Activated T-helper 2 cell treated with anti-CD3 and anti-CD28 coated beads, Interferon-gamma antibody, Interleukin-2, Interleukin-4, amounts not matched to agents 10 μg/mL and 5 μg/mL and 100 μg/mL, durations not matched to agents 14 hours and 24 hours and 36 hours (primary cell): ENCODE measurements around the gene DDX42. TPM values are rescaled to one million over a fixed set of nuclear protein-coding genes. Genes with fewer than 3 reads are reported as not detected.

Source experiments
- DNase-seq: peaks from one replicate; pipeline ENCODE4 v3.0.0; 2021; ENCODE audit warnings: low spot score
- H3K27ac Mint-ChIP-seq: one replicate; pipeline ENCODE4 v1.8.0; 2021; ENCODE audit warnings: mixed read lengths
- H3K27me3 Mint-ChIP-seq: one replicate; pipeline ENCODE4 v1.8.0; 2021; ENCODE audit warnings: low read depth, mixed read lengths
- H3K36me3 Mint-ChIP-seq: one replicate; pipeline ENCODE4 v1.8.0; 2021; ENCODE audit warnings: low read depth, mixed read lengths
- H3K4me1 Mint-ChIP-seq: one replicate; pipeline ENCODE4 v1.8.0; 2021; ENCODE audit warnings: low read depth, mixed read lengths
- H3K4me3 Mint-ChIP-seq: one replicate; pipeline ENCODE4 v1.8.0; 2021; ENCODE audit warnings: low read depth, mild to moderate bottlenecking, moderate library complexity, mixed read lengths
- H3K9me3 Mint-ChIP-seq: one replicate; pipeline ENCODE4 v1.8.0; 2021; ENCODE audit warnings: mixed read lengths
- intact Hi-C: fragments of 100-400 bp; cut with micrococcal nuclease; formaldehyde crosslinking; loops from one replicate; pipeline ENCODE4 v1.15.1; 2023
- total RNA-seq: library from RNA; stranded (reverse); gene quantifications from 2 replicates; pipeline ENCODE4 v1.2.3, GENCODE V29; 2022

The DDX42 gene
- total RNA-seq, 1 donor from 2014 or later = 138 TPM

- intact Hi-C loops = no loop called here
- Mint-ChIP-seq H3K27me3 (no peaks in the 10 kb centered on the region), H3K36me3 (peaks cover 98% of the 10 kb centered on the region), H3K27ac (no peak overlapping the region), H3K4me1 (peaks cover 52% of the 10 kb centered on the region), H3K9me3 (no peaks in the 10 kb centered on the region), H3K4me3 (no peak overlapping the region)
- no peak for DNase-seq
Measured at GRCh38 chr17:63830278-63830677, 56.3 kb downstream of the DDX42 start.

DNA sequence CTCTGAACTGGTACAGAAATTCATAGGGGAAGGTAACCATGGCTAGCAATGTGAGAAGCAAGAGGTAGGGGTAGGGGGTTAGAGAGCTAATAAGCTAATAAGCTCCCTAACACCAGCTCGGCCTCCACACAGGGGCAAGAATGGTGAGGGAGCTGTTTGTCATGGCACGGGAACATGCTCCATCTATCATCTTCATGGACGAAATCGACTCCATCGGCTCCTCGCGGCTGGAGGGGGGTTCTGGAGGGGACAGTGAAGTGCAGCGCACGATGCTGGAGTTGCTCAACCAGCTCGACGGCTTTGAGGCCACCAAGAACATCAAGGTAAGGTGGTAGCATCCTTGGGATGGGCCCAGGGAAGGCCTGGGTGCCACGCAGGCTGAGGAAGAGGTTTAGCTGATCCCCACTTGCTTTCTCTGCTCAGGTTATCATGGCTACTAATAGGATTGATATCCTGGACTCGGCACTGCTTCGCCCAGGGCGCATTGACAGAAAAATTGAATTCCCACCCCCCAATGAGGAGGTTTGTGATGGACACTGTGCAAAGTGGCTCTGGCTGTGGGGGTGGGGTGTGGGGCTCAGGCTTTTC, 57.0 kb downstream of the DDX42 start:
- Mint-ChIP-seq H3K36me3 (peaks cover 98% of the 10 kb centered on the region), H3K27ac (peak overlapping the region; percentile 62), H3K4me1 (peaks cover 50% of the 10 kb centered on the region), H3K27me3 (no peaks in the 10 kb centered on the region), H3K4me3 (no peak overlapping the region), H3K9me3 (no peaks in the 10 kb centered on the region)
- DNase-seq = no peak
- intact Hi-C loops = no loop called here

DNA sequence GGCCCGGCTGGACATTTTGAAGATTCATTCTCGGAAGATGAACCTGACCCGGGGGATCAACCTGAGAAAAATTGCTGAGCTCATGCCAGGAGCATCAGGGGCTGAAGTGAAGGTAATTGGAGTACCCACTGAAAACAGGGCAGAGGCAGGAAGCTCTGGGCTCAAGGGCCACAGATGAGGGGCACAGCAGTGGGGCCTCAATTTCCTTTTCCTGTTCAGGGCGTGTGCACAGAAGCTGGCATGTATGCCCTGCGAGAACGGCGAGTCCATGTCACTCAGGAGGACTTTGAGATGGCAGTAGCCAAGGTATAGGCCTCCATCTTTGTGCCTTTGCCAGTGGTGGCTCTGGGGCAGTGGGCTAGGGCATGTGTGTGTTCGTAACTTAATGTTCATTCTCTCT, 57.5 kb downstream of the DDX42 start:
- peak overlapping the region; percentile 62 for H3K27ac Mint-ChIP-seq
- no peak overlapping the region for H3K4me3 Mint-ChIP-seq
- H3K4me1 Mint-ChIP-seq = peaks cover 46% of the 10 kb centered on the region
- H3K36me3 Mint-ChIP-seq = peaks cover 94% of the 10 kb centered on the region
- intact Hi-C loops = no loop called here
- no peak for DNase-seq
- no peaks in the 10 kb centered on the region for H3K27me3 Mint-ChIP-seq
- H3K9me3 Mint-ChIP-seq = no peaks in the 10 kb centered on the region

- Mint-ChIP-seq H3K36me3 (peaks cover 94% of the 10 kb centered on the region), H3K27ac (peak overlapping the region; percentile 33), H3K4me1 (peaks cover 48% of the 10 kb centered on the region), H3K4me3 (no peak overlapping the region), H3K27me3 (no peaks in the 10 kb centered on the region), H3K9me3 (no peaks in the 10 kb centered on the region)
- DNase-seq = no peak
- intact Hi-C loops = no loop called here
Measured at GRCh38 chr17:63832014-63832413, 58.0 kb downstream of the DDX42 start.

GRCh38 chr17:63832455-63832854, 58.5 kb downstream of the DDX42 start:
- Mint-ChIP-seq H3K36me3 (peaks cover 93% of the 10 kb centered on the region), H3K27me3 (no peaks in the 10 kb centered on the region), H3K27ac (no peak overlapping the region), H3K4me1 (peaks cover 48% of the 10 kb centered on the region), H3K4me3 (no peak overlapping the region), H3K9me3 (no peaks in the 10 kb centered on the region)
- intact Hi-C loops = no loop called here
- no peak for DNase-seq

GRCh38 chr17:63833026-63833740, 59.2 kb downstream of the DDX42 start:
- Mint-ChIP-seq H3K27ac (no peak overlapping the region), H3K4me3 (no peak overlapping the region), H3K27me3 (no peaks in the 10 kb centered on the region), H3K36me3 (peaks cover 91% of the 10 kb centered on the region), H3K4me1 (peaks cover 45% of the 10 kb centered on the region), H3K9me3 (no peaks in the 10 kb centered on the region)
- no peak for DNase-seq
- intact Hi-C loops = no loop called here

- Mint-ChIP-seq H3K4me3 (no peak overlapping the region), H3K9me3 (no peaks in the 10 kb centered on the region), H3K27me3 (no peaks in the 10 kb centered on the region), H3K36me3 (peaks cover 84% of the 10 kb centered on the region), H3K4me1 (peaks cover 40% of the 10 kb centered on the region), H3K27ac (peak overlapping the region; percentile 11)
- intact Hi-C loops = no loop called here
- no peak for DNase-seq
Measured at GRCh38 chr17:63833741-63834373, 59.9 kb downstream of the DDX42 start.

DNA sequence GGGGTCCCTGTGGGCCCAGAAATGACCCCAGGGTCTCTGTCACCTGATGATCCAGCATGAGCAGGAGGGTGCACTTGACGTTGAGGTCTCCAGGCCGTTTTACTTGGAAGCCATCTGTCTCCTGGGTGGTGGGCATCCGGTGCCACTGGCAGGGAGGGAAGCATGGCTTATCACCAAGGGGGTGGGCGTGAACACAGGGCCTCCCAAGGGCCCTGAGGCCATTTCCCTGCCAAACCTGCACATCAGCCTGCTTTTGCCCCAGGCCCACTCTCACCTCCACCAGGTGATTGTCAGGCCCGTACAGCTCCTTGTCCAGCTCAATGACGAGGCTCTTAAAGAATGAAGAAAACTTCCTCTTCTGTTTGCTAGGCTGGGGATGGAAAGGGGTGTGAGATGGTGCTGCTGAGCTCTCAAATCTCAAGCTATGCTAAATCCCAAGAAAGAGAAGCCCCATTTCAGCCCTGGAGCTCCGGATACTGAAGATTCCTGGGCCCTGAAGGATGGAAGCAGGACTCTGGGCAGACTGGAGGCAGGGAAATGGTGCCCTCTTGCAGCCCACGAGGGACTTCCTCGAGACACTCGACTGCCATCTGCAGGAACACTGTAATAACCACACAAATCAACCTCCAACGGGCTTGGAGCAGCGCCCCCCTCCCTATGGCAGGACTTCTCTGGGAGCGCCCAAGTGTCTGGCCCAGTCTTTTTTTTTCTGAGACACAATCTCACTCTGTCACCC, 60.6 kb downstream of the DDX42 start:
- peaks cover 37% of the 10 kb centered on the region for H3K4me1 Mint-ChIP-seq
- no peaks in the 10 kb centered on the region for H3K27me3 Mint-ChIP-seq
- H3K27ac Mint-ChIP-seq = peak overlapping the region; percentile 74
- peaks cover 77% of the 10 kb centered on the region for H3K36me3 Mint-ChIP-seq
- DNase-seq = peak; percentile 65
- intact Hi-C loops = no loop called here
- no peaks in the 10 kb centered on the region for H3K9me3 Mint-ChIP-seq
- H3K4me3 Mint-ChIP-seq = no peak overlapping the region

GRCh38 chr17:63835167-63835720, 61.3 kb downstream of the DDX42 start:
- no peaks in the 10 kb centered on the region for H3K27me3 Mint-ChIP-seq
- intact Hi-C loops = no loop called here
- peaks cover 71% of the 10 kb centered on the region for H3K36me3 Mint-ChIP-seq
- no peak for DNase-seq
- peak overlapping the region; percentile 42 for H3K27ac Mint-ChIP-seq
- peaks cover 34% of the 10 kb centered on the region for H3K4me1 Mint-ChIP-seq
- H3K9me3 Mint-ChIP-seq = no peaks in the 10 kb centered on the region
- H3K4me3 Mint-ChIP-seq = no peak overlapping the region

DNA sequence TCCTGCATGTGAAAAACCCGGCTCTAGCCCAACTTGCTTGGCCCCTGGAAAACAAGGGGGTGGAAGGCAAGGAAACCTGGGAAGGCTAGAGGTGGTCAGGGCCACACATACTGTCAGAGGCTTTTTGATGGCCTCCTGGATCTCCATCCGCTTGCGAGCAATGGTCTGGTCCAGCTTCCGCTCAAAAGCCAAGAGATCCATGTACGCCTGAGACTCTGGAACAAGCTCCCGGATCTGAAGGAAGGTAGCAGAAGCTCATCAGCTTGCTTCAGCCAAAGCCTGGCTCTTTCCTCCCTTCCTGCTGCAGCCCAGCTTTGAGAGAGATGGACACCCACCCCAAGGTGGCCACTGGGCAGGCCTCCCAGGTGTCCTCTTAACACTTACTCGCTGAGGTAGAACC, 62.8 kb downstream of the DDX42 start:
- H3K9me3 Mint-ChIP-seq = no peaks in the 10 kb centered on the region
- H3K27ac Mint-ChIP-seq = no peak overlapping the region
- no peak for DNase-seq
- peaks cover 67% of the 10 kb centered on the region for H3K36me3 Mint-ChIP-seq
- H3K4me1 Mint-ChIP-seq = peaks cover 32% of the 10 kb centered on the region
- H3K4me3 Mint-ChIP-seq = no peak overlapping the region
- intact Hi-C loops = no loop called here
- H3K27me3 Mint-ChIP-seq = no peaks in the 10 kb centered on the region

DNA sequence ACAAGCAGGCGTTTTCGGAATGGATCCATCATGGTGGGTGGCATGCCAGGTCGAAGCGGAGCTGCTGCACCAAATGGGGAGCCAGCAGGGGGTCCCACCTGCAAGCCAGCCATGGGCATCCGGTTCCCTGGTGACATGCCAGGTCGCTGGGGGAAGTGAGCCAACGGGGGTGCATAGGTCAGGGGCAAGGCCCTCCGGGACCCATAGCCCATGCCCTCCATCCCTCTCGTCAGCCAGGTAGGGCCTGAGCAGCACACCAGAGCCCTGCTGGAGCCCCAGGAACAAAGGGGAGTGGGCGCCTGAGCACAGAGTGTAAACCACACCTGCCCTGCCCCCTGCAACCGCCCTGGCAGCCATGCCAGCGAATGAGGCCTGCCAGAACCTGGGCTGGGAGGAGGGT, 63.5 kb downstream of the DDX42 start:
- DNase-seq = no peak
- H3K4me3 Mint-ChIP-seq = no peak overlapping the region
- peaks cover 28% of the 10 kb centered on the region for H3K4me1 Mint-ChIP-seq
- intact Hi-C loops = no loop called here
- H3K27me3 Mint-ChIP-seq = no peaks in the 10 kb centered on the region
- H3K36me3 Mint-ChIP-seq = peaks cover 63% of the 10 kb centered on the region
- no peaks in the 10 kb centered on the region for H3K9me3 Mint-ChIP-seq
- no peak overlapping the region for H3K27ac Mint-ChIP-seq

- intact Hi-C loops = no loop called here
- H3K9me3 Mint-ChIP-seq = no peaks in the 10 kb centered on the region
- no peaks in the 10 kb centered on the region for H3K27me3 Mint-ChIP-seq
- no peak for DNase-seq
- peaks cover 57% of the 10 kb centered on the region for H3K36me3 Mint-ChIP-seq
- H3K4me3 Mint-ChIP-seq = no peak overlapping the region
- H3K4me1 Mint-ChIP-seq = peaks cover 28% of the 10 kb centered on the region
- H3K27ac Mint-ChIP-seq = peak overlapping the region; percentile 46
Measured at GRCh38 chr17:63837962-63838600, 64.1 kb downstream of the DDX42 start.
